ENCODE data around the gene IL19. TPM values are rescaled to one million over a fixed set of nuclear protein-coding genes. Genes with fewer than 3 reads are reported as not detected.

The IL19 gene
- total and polyA plus RNA-seq, 9 of the 15 experiments (the other 6 are each of a cell fraction or from before 2014, with no cell fraction given), result not detected

GRCh38 chr1:206878456-206878855, 107.9 kb downstream of the IL19 start:
- Histone ChIP-seq H4K20me1 (replicated peaks; ENCODE audit: control insufficient read depth, insufficient read depth, low read length) (no peaks in the 10 kb centered on the region), H3K79me2 (ENCODE audit: control insufficient read depth, insufficient read depth, low read length) (no peaks in the 10 kb centered on the region), H3K27me3 (ENCODE audit: control insufficient read depth in 2 of 2, insufficient read depth in 2 of 2, low read length in 2 of 2) (no peaks in the 10 kb centered on the region), H3K27ac (ENCODE audit: extremely low read depth, low read depth, low read length) (no peak overlapping the region), H3K36me3 (ENCODE audit: control insufficient read depth, insufficient read depth, low read length) (no peaks in the 10 kb centered on the region), H3K9ac (ENCODE audit: insufficient read depth in 1 of 2, low read depth in 2 of 2, low read length in 2 of 2) (no peak overlapping the region), H3K4me2 (ENCODE audit: insufficient read depth, low read length) (no peak overlapping the region), H3K9me3 (replicated peaks; ENCODE audit: control insufficient read depth, insufficient read depth, low read depth, low read length) (peaks cover 8% of the 10 kb centered on the region), H3K4me3 (no peak overlapping the region), H3K9me1 (ENCODE audit: control insufficient read depth, insufficient read depth, low read length) (no peaks in the 10 kb centered on the region), H3K4me1 (replicated peaks in 1 of 2; ENCODE audit: control insufficient read depth in 2 of 2, insufficient read depth in 2 of 2, low read length in 2 of 2) (no peaks in the 10 kb centered on the region), H2AFZ (ENCODE audit: low read depth, low read length) (no peak overlapping the region)
- ChIA-PET POLR2A (interaction anchor here (0.6 kb wide), 1 partner anchor 44 kb away, joined by 3 read pairs; no protein-coding TSS in a partner anchor), CTCF (ENCODE audit: low intra/inter-chr PET ratio) (no interaction called here)
- FAIRE-seq, result peak; percentile 32
- in situ Hi-C loops (cut with MboI), result no loop called here
- peak; percentile 28 to 42 (median 36) for DNase-seq (ENCODE audit: extremely low read depth in 1 of 4, low spot score in 3 of 4)
- intact Hi-C loops (cut with micrococcal nuclease), result no loop called here
- ATAC-seq, result peak; percentile 59; the same call in 1 of the 3 replicates
- no TSS peak for BruUV-seq (replicated peaks)
- TF ChIP-seq CBX3 (IDR thresholded peaks at IDR 0.05; ENCODE audit: borderline replicate concordance in 1 of 2, low read length in 2 of 2) (peak in 1 of 2 experiments; percentile 100; a peak in 2 of 3 replicates), TRIM24 (IDR thresholded peaks at IDR 0.05) (peak; percentile 34 to 80; a peak in 3 of 4 replicates), SAFB (IDR thresholded peaks at IDR 0.05; ENCODE audit: borderline replicate concordance, low read depth, low read length) (no peak), ZNF280A (IDR thresholded peaks at IDR 0.05; ENCODE audit: low read depth, partially characterized antibody) (peak; percentile 55), CBX1 (IDR thresholded peaks at IDR 0.05; ENCODE audit: low read depth) (peak; percentile 79; the same call in 1 of the 2 replicates), MGA (IDR thresholded peaks at IDR 0.05) (no peak), XRCC3 (IDR thresholded peaks at IDR 0.05) (peak; percentile 83), TRIM28 (IDR thresholded peaks at IDR 0.05) (peak; percentile 99)

All from K562 (cell line).